Measurements from ENCODE around the gene PPDPF.
A peak's percentile ranks its signal among the peaks of the same experiment; 100 is the strongest.
"Not testable (repeated sequence)": the region's sequence is repeated elsewhere in the genome, so short reads cannot be mapped to it uniquely, and the experiment has no call there.

The PPDPF gene

DNA sequence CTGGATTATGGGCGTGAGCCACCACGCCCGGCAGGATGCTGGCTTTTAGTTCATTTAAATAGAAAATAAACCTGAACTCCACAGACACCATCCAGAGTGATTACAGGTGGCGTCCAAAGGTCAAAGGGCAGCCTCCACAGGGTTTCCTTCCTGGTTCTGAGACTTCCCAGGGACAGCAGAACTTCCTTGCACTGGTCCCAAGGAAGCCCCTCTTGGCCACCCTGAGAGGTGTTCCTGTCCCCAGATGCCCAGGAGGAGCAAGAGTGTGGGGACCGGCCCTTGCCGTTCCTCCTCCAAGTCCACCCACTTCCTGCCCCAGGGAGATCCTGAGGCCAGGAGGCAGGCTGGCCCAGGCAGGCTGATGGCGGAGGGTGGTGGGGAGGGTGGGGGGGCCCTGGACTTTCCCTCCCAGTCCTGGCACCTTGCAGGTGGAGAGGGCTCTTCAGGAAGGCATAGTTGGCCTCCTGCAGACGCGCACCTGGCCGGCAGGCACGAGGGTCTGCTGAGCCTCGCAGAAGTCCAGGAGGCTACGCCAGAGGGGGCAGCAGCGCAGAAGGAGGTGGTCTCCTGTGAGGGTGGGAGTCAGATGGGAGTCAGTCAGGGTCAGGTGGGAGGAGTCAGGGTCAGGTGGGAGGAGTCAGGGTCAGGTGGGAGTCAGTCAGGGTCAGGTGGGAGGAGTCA is 38.4 kb downstream of the PPDPF start:
- DNase-seq (ENCODE audit: low read depth): no peak
- TF ChIP-seq, protein P1, sequence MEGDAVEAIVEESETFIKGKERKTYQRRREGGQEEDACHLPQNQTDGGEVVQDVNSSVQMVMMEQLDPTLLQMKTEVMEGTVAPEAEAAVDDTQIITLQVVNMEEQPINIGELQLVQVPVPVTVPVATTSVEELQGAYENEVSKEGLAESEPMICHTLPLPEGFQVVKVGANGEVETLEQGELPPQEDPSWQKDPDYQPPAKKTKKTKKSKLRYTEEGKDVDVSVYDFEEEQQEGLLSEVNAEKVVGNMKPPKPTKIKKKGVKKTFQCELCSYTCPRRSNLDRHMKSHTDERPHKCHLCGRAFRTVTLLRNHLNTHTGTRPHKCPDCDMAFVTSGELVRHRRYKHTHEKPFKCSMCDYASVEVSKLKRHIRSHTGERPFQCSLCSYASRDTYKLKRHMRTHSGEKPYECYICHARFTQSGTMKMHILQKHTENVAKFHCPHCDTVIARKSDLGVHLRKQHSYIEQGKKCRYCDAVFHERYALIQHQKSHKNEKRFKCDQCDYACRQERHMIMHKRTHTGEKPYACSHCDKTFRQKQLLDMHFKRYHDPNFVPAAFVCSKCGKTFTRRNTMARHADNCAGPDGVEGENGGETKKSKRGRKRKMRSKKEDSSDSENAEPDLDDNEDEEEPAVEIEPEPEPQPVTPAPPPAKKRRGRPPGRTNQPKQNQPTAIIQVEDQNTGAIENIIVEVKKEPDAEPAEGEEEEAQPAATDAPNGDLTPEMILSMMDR (IDR thresholded peaks at IDR 0.05; ENCODE audit: insufficient read depth, low read depth, low read length, missing control alignments): no peak
- H3K4me3 ChIP-seq (ENCODE audit: low read depth, low read length): no peak overlapping the region

DNA sequence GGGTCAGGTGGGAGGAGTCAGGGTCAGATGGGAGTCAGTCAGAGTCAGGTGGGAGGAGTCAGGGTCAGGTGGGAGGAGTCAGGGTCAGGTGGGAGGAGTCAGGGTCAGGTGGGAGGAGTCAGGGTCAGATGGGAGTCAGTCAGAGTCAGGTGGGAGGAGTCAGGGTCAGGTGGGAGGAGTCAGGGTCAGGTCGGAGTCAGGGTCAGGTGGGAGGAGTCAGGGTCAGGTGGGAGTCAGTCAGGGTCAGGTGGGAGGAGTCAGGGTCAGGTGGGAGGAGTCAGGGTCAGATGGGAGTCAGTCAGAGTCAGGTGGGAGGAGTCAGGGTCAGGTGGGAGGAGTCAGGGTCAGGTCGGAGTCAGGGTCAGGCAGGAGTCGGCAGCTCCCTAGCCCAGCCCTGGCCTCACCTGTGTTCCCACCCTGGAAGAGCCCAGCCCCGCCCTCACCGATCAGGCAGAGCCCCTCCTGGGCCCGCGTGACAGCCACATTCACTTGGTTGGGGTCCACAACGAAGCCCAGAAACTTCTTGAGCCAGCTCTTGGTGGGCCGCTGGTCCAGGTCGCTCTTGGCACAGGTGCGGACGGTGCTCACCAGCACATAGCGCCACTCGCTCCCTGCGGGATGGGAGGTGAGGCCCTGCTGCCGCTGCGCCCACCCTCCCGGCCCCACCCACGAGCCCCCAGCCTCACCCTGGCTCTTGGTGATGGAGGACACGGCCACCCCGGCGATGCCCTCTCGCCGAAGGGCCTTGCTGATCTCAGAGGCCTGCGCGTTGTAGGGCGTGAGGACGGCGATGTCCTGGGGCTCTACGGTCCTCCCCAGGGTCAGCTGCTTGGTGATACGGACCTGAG is 39.1 kb downstream of the PPDPF start:
- not testable (repeated sequence) for DNase-seq (ENCODE audit: low read depth); H3K4me3 ChIP-seq (ENCODE audit: low read depth, low read length)

DNA sequence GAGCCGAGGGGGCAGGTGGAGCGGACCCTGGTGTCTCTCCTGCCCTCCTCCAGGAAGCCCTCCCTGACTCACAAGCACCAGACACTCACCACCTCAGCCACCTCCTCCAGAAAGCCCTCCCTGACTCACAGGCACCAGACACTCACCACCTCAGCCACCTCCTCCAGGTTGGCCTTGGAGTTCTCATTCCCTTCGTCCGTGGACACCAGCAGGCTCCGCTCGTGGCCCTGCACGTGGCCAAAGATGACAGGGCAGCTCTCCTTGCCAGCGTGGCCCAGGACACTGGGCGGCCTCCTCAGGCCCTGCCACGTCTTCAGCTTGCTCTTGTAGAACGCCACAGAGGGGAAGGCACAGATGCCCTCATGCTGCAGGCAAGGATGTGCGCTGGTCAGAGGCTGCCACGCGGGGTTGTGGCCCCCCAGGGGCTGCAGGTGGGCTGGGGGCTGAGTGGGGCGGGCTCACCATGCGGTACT is 39.8 kb downstream of the PPDPF start:
- TF ChIP-seq, protein P1 (IDR thresholded peaks at IDR 0.05; ENCODE audit: insufficient read depth, low read depth, low read length, missing control alignments): no peak
- no peak overlapping the region for H3K4me3 ChIP-seq (ENCODE audit: low read depth, low read length)
- DNase-seq (ENCODE audit: low read depth): no peak

DNA sequence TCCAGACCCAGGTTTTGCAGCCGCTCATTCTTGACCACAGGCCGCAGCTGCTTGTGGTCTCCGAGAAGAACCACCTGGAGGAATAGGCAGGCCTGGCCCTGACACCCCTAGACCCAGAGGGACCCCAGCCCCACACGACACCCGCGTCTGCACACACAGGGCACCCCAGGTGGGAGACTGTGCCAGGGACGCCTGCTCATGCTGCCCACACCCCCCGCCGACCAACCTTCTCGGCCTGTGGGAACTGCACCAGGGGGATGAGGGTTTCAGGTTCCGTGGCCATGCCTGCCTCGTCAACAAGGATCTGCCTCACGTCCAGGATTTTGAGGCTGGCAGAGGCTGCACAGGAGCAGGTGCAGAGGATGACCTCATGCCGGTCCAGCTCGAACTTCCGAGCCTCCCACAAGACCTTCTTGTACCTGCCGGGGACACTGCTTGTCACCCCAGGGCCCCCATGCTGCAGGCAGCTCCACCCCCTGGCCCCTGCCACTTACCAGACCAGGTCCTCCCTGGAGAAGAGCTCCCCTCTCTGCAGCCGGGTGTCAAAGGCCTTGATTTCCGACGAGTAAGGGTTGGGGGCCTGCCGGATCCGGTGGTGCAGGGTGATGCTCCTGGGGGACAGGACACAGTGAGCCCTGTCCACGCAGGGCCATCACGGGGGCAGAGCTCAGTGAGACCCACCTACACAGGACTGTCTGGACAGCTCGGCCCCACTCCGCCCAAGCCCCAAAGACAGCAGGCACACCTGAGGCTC is 40.5 kb downstream of the PPDPF start:
- DNase-seq (ENCODE audit: low read depth): no peak
- TF ChIP-seq, protein P1 (IDR thresholded peaks at IDR 0.05; ENCODE audit: insufficient read depth, low read depth, low read length, missing control alignments): no peak
- H3K4me3 ChIP-seq (ENCODE audit: low read depth, low read length): no peak overlapping the region

DNA sequence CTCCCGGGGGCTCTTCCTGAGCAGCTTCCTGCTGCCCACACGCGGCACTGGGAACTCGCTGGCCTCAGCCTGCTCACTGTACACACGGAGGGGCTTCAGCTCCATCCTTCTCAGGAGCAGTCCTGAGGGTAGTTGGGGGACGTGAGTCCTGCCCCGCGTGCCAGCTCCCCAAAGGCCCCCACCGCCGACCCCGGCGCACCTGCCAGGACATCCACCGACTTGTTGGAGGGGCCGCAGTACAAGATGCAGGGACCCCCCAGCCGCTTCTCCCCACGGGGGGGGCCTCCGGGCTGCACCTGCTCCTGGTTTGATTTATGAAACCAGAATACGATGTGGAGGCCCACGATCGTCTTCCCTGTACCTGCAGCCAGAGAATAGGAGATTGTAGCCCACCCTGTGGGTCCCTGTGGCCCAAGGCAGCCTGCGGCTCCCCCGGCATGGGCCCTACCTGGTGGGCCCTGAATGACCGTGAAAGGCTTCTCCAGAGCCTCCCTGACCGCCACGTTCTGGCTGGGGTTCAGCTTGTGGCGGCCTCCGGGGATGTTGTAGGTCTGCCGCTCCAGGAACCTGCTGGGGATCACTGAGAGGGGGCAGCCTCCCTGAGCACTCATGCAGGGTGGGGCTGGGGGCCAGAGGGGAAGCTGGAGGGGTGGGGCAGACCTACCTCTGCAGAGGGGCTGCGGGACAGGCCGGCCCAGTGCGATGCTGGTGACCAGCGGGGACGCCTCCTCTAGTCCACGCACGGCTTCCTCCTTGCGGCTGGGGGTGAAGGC is 41.2 kb downstream of the PPDPF start:
- no peak for DNase-seq (ENCODE audit: low read depth)
- TF ChIP-seq, protein P1 (IDR thresholded peaks at IDR 0.05; ENCODE audit: insufficient read depth, low read depth, low read length, missing control alignments): no peak
- no peak overlapping the region for H3K4me3 ChIP-seq (ENCODE audit: low read depth, low read length)

DNA sequence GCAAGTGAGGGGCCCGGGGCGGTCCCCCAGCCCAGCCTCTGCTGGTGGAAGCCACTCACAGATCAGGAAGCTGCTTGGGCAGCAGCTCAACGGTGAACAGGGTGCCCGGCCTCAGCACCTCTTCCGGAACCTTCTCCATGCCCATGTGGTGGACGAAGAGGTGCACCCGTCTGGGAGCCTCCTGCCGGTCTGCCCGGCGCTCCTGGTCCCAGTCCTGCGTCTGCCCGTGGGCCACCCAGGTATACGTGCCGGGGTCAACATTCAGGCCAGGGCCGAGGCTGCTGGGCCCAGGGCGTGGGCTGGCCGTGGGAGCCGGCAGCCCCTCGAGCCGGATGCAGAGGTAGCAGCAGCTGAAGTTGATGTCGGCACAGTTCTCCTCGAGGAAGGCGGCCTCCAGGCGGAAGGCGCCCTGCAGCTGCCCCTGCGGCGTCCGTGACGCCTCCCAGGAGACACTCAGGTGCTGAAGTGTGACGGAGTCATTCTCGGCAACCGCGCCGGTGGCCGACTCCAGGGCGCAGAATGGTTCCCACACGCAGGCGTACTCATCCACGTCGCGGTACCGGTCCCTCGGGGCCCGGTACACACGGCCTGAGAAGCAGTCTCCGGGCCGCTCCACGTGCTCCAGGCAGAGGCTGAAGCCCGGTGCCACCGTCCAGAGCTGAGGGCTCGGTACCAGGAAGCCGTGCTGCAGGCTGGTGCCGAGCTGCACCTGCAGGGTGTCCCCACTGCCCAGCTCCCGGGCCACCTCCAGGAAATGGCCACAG is 42.1 kb downstream of the PPDPF start:
- no peak overlapping the region for H3K4me3 ChIP-seq (ENCODE audit: low read depth, low read length)
- TF ChIP-seq, protein P1 (IDR thresholded peaks at IDR 0.05; ENCODE audit: insufficient read depth, low read depth, low read length, missing control alignments): no peak
- peak; percentile 57 for DNase-seq (ENCODE audit: low read depth)
